Activated CD8-positive, alpha-beta memory T cell treated with anti-CD3 and anti-CD28 coated beads, Interleukin-2, amount 50 U/mL, for 48 hours (primary cell): Measurements from ENCODE around the gene ATP1A3.
A peak's percentile ranks its signal among the peaks of the same experiment; 100 is the strongest.
"Not testable (repeated sequence)": the region's sequence is repeated elsewhere in the genome, so short reads cannot be mapped to it uniquely, and the experiment has no call there.

ENCODE experiments used
- DNase-seq: peaks from one replicate; pipeline ENCODE4 v3.0.0-alpha.2; 2020

The ATP1A3 gene

DNA sequence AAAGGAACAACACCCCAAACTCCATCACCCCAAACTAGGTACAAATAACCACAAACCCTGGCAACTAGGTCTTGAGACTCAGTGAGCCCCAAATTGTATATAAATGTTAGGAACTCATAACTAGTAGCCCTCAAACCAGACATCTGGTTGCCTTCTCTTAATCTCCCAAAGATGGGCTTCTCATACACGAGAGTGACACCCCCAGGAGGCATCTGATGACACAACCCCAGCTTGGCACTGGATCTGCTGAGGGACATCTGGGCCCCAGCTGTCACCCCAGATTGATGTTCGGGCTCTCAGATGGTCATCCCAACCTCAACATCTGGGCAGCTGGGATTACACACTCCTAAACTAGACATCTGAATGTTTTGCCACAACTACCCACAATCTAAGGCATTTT lies 49.7 kb downstream of the ATP1A3 start:
- no peak for DNase-seq

GRCh38 chr19:41941410-41942202 lies 52.4 kb downstream of the ATP1A3 start:
- DNase-seq: no peak

- DNase-seq: no peak
Measured at GRCh38 chr19:41940731-41941409, 53.2 kb downstream of the ATP1A3 start.

- DNase-seq: no peak
Measured at GRCh38 chr19:41939861-41940730, 53.9 kb downstream of the ATP1A3 start.

DNA sequence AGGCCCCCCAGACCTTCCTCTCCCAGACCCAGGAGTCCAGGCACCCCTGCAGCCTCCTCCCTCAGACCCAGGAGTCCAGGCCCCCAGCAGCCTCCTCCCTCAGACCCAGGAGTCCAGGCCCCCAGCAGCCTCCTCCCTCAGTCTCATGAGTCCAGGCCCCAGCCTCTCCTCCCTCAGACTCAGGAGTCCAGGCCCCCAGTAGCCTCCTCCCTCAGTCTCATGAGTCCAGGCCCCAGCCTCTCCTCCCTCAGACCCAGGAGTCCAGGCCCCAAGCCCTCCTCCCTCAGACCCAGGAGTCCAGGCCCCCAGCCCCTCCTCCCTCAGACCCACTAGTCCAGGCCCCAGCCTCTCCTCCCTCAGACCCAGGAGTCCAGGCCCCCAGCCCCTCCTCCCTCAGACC lies 54.8 kb downstream of the ATP1A3 start:
- not testable (repeated sequence) for DNase-seq

DNA sequence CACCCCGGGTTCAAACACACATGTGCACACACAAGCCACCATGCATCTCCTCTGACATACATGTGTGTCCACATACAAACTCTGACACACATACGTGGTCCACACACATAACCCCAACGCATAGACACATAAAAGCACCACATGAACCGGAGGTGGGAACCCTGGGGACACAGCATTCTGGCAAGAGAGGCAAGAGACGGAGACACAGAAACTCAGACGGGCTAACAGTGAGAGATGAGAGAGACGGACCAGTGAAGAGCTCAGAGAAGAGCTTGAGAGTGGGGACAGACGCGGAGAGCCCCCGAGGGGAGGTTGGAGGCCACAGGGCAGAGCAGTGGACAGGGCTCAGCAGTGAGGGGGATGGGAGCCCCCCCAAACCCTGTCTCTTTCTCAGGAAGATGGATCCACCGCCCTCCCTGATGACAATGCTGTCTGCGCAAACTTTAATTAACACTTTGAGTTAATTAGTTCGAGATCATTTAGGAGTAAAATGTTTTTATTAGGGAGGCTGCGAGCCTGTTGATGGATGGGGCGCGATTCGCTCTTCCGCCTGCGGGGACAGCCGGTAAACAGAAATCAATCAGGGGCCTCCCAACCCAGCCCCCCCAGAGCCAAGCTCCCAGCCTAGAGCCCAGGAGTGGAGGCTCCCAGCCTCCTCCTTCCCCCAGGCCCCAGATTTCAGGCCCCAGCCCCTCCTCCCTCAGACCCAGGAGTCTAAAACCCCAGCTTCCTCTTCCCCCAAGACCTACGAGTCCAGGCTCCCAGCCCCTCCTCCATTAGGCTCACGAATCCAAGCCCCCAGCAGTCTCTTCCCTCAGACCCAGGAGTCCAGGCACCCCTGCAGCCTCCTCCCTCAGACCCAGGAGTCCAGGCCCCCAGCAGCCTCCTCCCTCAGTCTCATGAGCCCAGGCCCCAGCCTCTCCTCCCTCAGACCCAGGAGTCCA lies 56.2 kb downstream of the ATP1A3 start:
- DNase-seq: no peak

DNA sequence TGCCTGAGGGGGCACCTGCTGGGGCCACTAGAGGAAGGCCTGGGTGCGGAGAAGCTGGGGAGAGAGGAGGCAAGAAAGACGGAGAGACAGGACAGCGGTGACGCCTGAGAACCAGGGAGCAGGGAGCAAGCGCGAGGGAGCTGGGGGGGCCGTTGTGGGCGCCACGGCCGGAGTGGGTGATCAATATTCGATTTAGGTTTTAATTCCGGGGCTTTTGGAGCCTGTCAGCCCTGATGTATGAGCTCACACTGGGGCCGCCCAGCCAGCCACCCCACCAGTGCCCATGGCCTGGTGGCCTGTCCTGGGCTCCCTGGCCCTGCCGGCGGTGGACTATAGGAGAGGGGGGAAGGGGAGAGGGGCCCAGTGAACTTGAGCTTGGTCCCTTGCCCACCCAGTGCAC lies 57.1 kb downstream of the ATP1A3 start:
- no peak for DNase-seq

DNA sequence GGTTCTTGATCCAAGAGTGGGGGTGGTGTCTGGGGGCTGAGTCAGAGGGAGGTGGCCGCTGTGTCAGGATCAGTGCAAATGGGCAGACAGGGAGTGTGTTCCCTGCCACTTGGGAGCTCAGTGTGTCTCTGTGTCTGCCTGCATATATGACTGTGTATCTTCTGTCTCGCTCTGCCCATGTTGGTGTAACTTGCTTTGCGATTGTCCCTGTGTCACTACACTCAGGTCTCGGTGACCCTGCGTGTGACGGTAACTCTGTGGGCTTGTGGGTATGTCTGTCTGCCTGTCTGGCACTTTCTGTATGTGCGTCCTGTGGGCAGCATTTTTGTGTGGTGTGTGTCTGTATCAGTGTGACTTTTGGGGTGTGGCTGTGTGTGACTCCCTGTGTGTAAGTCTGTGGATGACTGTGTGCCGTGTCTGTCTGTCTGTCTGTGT lies 57.6 kb downstream of the ATP1A3 start:
- no peak for DNase-seq

GRCh38 chr19:41935760-41936415 lies 58.1 kb downstream of the ATP1A3 start:
- DNase-seq: no peak

GRCh38 chr19:41934849-41935374 lies 59.1 kb downstream of the ATP1A3 start:
- peak; percentile 88 for DNase-seq

DNA sequence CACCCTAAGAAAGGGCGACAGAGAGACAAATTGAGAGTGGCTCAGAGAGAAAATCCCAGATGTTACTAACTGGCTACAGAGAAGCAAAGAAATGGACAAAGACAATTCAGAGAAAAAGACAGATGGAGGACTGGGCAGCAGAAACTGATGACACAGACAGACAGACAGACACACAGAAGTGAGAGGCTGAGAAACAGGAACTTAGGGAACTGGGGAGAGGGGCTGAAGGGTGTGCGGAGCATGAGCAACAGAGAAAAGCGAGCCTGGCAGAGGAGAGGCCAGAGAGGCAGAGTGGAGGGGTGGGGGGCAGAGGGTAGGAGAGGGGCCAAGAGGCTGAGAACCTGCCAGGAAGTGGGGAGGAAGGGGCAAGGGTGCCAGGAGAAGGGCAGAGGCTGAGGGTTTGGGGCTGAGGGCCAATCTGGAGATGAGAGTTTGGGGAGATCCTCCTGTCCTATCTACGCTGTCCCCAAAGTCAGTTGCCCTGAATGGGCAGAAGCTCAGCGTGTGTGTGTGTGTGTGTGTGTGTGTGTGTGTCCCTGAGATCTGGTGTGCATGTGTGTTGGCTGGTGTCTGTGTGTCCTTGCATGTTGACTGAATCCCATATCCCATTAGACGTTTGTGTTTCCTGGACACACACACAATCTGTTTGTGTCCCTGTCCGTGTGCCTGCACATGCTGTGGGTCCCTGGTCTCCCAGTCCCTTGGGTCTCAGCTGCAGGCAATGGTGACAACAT lies 60.2 kb downstream of the ATP1A3 start:
- no peak for DNase-seq

DNA sequence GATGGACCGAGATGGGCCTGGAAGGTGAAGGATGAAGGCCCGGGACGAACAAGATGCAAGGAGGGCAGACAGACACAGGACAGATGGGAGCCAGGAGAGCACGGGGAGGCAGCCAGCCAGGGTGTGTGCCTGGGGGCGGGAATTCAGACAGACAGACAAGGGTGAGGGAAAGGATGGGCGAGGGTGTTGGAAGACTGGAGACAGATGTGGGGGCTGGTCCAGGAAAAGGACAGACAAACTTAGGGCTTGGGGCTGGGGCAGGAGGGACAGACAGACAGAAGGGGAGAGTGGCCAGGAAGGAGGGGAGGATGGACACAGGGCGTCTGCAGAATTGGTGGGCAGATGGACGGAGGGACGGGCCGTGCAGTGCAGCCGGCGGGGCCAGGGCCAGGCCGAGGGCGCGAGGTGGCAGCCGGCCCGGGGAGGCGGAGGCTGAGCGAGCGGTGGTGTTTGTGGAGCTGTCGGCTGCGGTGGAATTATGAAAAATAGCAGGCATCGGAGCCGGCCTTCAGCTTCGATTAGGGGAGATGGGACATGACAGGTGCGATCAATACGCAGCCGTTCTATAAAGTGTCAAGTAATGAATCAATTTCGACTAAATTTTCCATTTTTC lies 61.2 kb downstream of the ATP1A3 start:
- no peak for DNase-seq

DNA sequence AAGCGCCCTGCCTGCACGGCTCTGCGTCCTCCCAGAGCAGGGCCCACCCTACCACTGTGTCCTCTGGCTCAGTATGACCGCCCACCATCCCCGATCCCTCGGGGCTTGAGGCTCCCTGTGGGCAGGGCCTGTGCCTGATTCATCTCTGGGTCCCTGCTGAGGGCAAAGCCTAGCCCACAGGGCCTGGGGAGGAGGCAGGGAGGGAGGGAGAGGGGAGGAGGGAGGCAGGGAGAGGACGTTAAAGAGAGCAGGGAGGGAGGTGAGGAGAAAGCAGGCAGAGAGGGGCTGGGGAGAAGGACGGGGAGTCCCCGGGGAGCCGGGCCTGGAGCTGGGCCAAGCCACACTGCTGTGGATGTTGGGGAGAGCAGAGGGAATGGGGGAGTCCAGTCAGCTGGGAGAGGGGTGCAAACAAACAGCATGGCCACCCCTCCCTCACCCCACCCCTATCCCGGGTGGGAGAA lies 61.7 kb downstream of the ATP1A3 start:
- no peak for DNase-seq

DNA sequence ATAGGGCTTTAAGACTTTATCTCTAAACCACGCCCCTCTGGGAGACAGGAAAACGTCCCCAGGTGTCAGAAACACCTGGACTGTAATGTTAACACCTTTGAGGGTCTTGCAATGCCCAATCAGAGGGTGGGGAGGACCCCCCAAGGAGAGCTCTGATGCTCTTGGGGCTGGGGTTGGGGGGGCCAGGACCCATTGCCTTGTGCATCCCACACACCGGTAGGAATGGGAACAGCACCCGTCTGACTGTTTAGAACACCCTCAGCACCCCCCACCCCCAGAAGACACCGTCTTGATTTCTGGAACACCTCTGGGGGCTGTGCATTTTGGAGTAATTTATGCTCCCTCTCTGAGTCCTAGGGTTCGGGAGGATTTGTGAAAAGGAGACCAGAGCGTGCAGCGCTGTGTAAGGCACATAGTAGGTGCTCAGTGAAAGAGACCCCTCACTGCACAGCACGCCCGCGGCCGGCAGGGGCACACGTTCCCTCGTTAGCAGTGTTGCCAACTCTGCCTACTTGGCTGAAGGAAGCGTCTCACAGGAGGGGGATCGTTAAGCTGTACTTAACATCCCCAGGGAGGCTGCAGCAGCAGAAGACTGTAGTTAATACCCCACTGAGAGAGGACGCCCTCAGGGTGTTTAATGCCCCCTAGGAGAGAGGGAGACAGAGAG lies 63.0 kb downstream of the ATP1A3 start:
- DNase-seq: no peak

- no peak for DNase-seq
Measured at GRCh38 chr19:41930322-41930722, 63.7 kb downstream of the ATP1A3 start.

DNA sequence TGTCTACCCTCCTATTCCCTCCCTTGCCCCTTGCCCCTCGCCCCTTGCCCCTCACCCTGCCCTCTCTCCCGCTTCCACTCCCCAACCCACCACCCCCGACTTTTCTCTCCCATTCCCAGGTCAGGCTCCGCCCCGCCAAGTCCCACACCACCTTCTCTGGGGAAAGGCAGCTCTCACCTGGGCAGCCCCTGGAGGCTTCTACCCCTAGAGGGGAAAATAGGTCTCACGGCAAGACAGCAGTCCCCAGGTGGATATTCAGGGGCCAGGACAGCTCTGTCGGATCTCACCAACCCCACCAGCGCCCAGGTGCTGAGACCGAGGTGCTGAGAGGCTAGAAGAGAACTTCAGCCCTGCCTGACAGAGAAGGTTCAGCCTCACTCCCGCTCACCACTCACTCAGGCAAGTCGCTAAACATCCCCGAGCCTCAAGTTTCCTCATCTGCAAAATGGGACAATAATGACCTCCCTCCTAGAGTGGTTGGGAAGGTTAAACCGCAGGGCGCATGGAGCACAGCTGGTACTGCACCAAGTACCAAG lies 64.4 kb downstream of the ATP1A3 start:
- no peak for DNase-seq

DNA sequence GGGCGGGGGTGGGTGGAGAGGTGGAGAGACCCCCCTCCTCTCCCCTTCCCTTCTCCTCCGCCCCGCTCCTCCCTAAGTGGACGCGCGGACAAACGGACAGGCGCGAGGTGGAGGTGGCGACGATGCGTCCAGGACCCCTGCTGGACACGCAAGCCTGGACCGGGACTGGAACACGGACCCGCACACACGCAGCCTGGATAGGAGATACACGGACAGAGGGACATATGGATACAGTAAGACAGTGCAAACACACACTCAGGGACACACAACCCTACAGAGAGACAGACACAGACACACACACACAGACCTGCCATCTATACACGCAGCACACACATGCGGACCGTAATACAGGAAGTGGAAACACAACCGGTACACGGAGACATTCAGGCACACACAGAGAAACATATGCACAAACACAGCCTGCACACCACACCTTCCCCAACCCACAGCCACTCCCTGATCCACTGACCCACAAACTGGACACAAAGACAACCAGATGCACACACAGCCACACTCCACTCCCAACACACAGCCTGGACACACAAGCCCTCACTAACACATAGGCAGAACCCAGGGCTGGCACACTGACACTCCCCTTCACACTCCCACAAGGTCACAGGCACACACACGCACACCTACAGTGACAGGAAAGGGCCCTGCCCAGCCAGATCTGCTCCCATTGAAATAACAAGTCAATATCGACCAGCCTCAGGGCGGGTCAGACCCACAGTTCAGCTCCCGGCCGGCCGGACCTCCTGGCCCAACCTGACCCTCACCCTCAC lies 65.1 kb downstream of the ATP1A3 start:
- DNase-seq: no peak

- DNase-seq: no peak
Measured at GRCh38 chr19:41928221-41928683, 65.8 kb downstream of the ATP1A3 start, which contains the start of gene ERFL. TSS of gene ERFL (minus strand) at chr19:41928449. CDS start at chr19:41912919, 15,530 bp downstream.
